DMS53 treated with DMSO at 0.1 percent for 48 hours (cell line): ENCODE results near the gene S100A5.
A peak's percentile ranks its signal among the peaks of the same experiment; 100 is the strongest.

Experiments used
- DNase-seq: peaks from one replicate; lab custom pipeline; 2025; ENCODE audit not compliant: unreplicated experiment; lab: John Stamatoyannopoulos, UW

The S100A5 gene

DNA sequence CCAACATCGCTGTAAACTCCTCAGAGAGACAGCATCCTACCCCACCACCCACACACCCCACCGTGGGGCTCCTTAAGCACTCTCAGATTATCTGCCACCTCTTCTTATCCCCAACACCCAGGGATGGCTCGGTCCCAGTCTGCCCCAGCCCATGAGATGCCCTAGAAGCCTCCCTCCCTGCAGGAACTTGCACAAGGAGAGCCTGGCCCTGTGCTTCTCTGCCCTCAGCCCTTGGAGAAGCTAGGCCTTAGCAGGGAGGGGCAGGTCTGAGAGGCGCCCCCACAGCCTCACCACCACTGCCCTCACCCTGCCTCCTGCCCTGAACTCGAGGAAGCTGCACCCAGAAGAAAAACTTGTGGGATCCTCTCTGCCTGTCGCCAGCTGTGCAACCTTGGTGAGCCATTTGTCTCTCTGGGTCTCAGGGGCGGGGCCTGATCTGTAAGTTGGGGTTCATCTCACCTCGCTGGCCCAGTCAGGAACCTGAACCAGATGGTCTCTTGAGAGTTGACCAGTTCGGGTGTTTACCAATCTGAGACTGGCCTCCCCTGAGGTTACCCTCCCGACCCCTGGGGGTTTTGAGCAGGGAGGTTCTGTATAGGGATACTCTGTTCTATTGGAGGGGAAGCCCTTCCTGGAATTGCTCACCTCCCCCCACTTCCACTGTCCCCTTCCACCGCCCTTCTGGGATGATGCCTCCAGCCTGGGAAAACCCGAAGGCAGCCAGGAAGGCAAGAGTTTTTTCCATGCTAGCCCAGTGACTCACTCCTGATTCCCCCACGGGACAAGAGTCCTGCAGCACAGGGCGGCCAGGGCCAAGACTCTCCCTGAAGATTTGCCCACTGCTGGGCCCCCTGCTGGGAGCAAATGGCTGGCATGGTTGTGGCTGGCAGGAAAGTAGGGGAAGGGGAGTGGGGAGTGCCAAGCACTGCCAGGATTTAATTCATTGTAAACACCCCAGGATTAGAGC, 8.3 kb upstream of the S100A5 start, which contains the start of gene S100A3:
Gene S100A3 (minus strand): TSS at position 537 of the 967 bp plus-strand sequence. CDS start 773 bp downstream, outside the sequence.
- no peak for DNase-seq

DNA sequence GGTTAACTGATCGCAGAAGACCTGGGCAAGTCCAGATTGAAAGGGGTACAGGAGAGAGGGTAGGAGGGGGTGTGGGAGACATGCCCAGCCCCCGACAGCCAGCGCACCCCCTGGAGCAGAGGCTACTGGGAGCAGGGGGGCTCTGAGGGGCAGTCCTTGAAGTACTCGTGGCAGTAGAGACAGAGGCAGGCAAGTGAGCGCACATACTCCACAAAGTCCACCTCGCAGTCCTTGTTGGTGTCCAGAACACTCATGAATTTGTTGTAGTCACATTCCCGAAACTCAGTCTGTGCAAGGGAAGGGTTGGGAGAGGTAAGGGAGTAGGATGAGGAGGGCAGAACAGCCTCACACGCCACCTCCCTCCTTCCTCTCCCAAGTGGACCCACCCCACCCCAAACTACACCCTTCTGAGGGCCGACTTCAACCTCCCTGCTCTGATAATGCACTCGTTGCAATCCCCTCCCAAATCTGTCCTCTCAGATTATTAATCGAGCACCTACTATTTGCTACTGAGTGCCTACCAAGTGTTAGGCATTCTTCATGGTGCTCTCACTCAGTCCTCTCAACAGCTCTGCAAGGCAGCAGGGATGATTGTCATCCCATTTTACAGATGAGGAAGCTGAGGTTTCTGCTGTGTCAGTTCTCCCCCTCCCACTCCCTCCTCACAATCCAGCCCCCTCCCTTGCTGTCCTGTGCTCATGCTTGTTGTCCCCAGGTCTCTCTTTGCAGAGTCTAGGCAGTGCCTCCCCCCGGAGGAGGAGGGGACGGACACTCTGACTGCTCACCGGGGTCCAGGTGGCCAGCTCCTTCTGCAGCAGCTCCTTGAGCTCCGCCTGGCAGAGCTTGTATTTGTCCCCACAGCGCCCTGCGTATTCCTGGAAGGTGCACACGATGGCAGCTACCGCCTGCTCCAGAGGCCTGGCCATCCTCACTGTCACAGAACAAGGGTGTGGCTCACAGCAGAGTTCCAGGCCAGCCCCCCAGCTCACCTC, 7.1 kb upstream of the S100A5 start:
- DNase-seq: no peak

DNA sequence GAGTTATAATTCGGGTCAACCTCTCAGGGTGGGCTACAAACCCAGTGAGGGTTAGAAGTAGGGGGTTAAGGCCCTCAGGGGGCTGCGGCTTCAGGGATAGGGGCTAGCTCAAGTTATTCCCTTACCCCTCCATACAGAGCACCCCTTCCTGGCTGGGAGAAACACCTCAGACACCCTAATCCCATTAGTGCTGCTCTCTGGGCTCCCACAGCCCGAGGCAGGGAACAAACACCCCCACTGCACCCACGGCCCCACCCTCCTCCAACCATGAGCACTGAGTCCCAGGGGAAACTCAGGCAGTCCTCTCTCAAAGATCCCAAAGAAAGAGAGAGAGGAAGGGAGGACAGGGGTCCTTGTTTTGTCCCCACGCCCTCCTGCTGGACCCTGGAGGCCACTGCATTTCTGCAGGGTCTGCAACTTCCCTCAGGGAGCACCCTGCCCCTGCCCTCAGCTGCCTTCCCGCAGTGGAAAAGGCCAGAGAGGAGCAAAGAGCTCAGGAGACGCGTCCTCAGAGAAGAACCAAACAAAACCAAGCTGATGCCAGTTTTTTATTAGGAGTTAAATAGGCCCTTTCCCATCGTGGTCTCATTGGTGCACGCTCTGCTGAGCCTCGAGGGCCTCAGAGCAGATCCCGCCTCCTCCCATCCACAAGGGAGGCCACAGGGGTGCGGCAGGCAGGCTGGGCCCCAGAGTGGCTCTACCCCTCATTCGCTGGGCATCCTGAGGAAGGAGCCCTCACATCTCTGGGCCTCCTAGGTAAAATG, 6.2 kb upstream of the S100A5 start:
- DNase-seq: no peak

DNA sequence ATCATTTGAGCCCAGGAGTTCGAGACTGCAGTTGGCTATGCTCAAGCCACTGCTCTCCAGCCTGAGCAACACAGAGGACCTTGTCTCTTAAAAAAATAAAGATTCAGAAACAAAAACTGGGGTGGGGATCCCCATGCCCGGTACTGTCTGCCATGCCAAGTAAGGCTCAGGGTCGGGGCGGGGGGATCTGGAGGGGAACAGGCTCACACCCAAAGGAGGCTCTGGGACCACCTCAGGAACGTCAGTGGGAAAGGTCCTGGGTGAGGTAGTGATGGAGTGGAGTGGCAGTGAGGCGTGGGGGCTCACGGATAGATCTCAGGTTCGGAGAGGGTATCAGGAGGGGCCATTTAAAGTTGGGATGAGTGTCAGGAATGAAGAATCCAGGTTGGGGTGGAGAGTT, 5.6 kb upstream of the S100A5 start:
- DNase-seq: no peak

DNA sequence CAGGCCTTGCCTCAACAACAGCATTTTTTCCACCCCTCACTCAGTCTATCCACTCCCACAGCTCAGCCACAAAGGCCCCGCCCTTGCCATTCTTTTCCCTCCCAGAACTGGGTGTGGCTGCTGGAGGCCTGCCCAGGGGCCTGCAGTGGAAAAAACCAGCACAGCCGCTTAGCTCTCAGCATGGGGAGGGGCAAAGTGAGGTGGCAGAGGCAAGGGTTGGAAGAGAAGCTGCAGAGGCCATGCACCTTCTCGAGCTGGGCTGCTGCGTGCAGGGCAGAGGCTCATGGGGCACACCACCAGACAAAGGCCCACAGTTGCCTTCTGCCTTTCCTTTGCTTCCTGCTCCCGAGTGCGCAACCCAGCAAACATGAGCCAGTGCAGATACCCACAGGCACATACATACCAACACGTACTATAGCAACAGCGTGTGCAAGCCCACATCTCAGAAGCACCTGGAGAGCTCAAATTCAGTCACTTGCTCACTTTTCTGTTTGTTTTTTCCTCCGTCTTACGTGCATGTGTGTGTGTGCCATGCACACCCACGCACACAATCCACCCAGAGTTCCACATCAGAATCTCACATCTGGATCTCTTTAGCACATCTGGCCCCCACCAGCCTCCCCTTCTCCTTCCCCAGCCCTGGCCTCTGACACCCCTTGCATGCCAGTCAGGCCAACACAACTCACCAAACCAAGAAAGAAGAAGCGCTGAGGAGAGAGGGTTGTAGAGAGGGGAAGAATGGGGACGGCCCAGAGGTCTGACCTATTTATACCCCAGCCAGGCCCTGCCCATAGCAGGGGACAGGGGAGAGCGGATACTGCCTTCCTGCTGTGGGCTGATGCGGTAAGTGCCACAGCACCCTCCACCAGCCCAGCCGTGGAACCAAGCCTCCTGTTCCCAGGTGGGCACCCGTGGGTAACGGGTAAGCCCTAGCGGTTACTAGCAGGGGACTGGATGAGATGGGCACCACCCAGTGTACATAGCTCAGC, 4.6 kb upstream of the S100A5 start, which contains the start of gene S100A4:
Gene S100A4 (minus strand): TSS at position 740 of the 989 bp plus-strand sequence. CDS start 1,012 bp downstream, outside the sequence.
- peak; percentile 37 for DNase-seq

DNA sequence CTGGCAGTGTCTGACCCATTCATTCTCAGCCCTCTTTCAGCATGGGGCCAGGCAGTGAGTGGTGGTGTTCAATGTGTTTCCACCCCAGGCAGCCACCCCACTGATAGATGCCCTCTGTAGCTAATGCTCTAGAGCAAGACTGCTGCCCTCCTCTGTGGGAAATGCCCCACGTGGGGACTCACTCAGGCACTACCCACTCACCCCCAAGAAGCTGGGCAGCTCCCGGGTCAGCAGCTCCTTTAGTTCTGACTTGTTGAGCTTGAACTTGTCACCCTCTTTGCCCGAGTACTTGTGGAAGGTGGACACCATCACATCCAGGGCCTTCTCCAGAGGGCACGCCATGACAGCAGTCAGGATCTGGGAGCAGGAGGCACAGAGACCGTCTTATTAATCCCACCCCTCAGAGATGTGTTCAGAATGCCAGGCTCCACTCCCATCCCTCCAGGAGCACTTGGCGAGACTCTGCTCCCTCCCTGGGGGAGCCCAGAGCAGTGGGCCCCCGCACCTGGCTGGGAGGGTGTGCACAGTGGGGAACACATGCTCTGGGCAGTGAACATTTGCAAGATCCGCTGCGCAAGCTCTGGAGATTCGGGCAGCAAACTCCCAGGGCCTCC, 3.8 kb upstream of the S100A5 start:
- no peak for DNase-seq

DNA sequence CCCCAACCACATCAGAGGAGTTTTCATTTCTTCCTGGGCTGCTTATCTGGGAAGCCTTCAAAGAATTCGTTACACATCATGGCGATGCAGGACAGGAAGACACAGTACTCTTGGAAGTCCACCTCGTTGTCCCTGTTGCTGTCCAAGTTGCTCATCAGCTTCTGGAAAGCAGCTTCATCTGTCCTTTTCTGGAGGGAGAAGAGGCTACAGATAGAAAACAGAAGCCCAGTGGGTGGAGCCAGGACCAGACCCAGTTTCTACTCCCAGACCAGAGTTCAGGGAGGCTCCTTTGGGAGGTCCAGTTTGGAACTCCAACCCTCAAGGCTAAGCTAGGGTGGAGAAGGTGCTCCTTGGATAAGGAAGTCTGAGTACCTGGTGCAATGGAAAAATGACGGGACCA, 3.0 kb upstream of the S100A5 start:
- no peak for DNase-seq

DNA sequence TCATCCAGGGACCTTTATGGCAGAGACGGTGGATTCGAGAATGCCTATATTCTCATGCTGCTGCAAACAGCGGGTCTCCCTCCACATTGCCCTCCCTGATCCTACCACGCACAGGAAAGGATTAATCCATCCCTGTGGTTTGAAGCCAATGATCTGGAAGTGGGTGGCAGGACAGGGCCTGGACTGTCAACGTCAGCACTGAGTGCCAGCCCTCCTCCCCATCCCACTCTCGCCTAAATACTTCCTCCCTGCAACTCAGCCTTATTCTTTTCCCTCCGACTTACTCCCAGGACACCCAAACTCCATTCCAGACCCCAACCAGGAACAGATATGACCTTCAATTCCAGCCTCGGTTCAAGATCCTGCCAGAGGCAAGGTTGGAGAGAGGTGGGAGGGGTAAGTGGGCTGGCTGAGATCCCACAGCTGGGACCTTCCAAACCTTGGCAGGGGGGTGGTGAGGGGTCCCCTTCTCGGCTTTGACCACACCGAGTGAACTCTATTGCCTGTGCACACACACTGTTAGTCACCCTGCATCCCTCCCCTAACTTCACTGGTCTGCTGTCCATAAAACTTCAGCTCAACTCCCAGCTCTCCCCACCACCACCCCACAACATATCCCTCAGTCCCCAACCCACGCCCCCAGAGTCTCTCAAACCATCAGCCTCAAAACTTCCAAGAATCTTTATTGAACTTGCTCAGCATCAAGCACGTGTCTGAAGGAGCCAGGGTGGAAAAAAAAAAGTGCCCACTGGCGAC, 2.4 kb upstream of the S100A5 start:
- no peak for DNase-seq

DNA sequence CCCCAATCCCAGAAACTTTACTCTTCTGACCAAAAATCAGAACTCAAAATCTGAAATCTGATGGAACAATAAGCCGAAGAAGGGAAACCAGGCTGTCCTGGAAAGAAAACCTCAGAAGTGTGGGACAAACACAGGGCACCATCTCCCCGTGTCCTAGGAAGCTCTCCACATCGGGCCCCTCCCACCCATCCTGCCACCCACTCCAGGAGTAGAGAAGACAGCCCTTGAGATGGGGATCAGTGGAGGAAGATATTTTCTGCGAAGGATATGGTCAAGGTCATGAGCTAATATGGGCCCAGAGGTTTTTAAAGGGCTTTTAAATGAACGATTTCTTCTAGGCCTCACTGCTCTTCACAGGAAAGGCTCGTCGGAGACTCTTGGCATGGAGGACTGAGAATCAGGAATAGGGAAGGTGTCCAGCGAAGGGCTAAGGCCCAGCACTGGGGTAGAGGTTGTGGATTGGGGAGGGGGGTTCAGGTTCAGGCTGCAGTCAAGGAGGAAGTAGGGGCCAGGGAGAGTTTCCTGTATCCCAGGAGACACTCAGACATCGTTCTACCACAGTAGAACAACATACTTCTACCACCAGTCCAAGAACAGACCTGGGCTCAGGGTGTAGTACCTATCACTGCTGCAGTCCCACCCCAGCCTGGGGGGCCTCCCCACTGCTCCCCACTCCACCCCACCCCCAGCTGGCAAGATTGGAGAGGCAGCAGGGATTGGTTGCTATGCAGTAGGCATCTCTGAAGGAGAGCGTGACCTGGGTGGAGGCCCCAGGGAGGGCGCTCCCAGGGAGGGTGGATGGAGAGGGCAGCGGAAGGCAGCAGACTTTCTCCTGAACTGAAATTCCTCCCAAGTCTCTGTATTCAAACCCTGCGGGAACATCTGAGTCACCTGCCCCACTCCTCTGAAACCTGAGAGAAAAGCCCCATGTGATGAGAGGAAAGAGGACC, 1.2 kb upstream of the S100A5 start:
- no peak for DNase-seq

DNA sequence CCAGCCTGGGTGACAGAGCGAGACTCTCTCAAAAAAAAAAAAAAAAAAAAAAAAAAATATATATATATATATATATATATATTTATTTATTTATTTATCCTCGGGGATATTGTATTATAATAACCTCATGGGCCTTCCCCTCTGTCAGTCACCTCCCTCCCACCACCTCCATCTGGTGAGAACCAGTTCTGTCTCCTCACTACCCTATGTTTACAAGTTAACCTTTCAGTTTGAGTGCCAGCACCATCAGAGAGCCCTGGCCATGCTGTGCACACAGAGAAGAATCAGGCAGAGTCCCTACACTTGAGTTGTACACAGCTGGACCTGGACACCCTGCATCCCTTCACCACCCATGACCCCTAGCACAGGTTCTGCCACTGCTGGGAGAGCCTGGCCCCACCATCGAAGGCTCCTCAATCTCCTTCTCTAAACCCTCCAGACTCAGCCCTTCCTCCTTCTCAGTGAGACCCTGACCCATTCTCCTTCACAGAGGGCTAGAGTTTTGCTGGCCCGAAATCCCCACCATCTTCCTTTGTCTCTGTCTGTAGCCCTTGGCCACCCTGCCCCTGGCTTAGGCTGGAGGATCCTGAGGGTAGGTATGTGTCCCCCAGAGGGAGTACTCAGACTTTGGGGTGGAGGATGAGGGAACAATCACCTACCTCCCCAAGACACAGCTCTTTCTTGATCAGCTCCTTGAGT, 1.2 kb downstream of the S100A5 start:
- peak; percentile 23 for DNase-seq

DNA sequence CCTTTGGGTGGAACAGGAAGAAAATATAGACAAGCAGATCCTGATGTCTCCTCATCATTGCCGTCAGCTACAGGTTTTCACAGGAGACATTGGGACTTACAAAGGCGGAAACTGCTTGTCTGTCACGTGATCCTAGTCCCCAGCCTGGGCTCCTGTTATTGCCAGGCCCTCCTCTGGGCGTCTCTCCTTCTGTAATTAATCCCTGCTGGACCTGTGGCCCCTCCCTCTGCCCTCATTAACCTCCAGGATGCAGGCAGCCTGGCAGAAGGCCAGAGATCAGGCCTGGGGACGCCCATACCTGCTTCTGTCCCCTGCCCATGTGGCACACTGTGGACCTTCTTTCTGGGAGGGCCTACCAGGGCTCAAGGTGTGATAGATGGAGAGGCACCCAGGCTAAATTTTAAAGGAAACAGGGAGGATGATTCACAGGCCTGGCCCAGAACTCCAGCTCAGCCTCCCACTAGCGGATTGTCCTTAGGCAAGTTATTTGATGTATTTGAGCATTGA, 2.4 kb downstream of the S100A5 start:
- DNase-seq: no peak

DNA sequence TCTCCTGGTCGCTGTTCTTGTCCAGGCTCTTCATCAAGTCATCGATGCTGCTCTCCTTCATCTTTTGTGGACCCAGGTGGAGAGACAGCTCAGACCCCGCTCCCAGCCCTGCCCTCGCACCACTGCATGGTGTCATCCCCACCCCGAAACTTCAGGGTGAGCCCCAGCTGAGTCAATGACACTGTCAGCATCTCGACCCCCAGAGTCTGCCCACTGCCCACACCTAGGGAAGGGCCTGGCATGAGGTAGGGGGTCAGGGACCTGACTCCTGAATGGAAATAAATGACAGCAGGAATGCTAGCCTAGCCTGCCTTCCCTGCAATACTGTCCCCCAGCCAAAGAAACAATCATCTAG, 3.4 kb downstream of the S100A5 start:
- DNase-seq: no peak

DNA sequence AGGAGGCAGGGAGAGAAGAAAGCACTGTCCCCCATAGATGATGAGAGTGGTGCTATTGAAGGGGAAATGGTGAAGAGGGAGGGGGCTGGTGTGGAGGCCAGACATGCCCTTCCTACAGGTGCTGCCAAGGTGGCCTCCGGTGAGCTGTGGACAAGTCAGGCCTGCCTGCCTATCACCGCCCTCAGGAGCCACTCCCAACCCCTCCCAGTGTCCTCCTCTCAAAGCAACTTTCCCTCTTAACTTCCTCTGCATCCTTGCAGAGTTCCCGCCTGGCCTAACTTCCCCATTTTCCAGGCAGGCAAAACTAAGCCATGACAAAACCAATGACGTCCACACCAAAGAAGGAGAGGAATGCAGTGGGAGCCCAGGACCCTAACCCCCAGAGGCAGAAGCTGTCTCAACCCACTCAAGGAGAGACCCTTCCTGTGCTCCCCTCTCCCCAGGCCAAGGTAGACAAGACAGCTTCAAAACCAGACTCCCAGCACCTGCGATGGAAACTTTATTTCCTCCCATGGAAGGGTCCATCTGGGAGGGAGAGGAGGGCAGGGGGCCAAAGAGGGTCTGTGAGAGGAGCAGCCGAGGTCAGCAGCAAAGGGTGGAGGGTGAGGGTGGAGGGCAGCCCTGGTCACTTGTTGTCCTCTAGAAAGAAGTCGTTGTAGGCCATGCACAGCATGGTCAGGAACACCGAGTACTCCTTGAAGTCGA, 3.9 kb downstream of the S100A5 start:
- no peak for DNase-seq

DNA sequence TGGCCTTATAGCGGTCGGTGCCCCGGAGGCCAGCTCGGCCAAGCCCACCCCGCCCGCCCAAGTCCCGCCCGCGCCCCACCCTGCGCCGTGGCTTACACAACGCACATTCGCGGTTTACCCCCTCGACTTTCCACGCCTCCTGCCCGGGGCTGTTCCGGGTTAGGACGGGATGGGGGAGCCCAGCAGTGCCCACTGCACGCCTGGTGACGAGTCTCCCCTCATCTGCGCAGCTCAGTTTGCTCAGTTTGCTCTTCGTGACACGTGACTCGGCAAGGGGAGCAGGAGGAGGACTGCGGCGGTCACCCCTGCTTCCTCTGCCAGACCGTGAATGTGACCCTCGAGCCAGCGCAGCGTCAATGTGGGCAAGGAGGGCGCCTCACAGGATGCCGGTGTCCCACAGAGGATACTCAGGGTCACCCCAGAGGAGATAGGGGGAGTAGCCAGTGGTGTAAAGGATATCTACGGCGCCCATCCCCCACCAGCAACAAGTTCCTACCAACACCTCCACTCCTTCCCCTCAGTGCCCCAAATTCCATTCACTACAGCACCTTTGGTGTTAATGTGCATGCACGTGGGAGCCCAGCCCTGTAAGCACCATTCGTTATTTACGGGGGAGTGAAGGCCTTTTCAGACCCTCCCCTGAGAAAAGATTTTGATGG, 4.6 kb downstream of the S100A5 start:
- peak; percentile 33 for DNase-seq
